WI38 (cell line): Measurements from ENCODE around the gene FIGNL2.

ENCODE experiments used
- H3K4me3 ChIP-seq: 2 replicates; pipeline ENCODE4 v1.5.1; 2011; ENCODE audit warnings: low read depth, mild to moderate bottlenecking, control low read depth, low read length
- TF ChIP-seq, protein P1 (sequence below): IDR thresholded peaks from 2 replicates; pipeline ENCODE4 v1.5.1; 2012; ENCODE audit warnings: low read depth, mild to moderate bottlenecking, control low read depth, low read length

The FIGNL2 gene

DNA sequence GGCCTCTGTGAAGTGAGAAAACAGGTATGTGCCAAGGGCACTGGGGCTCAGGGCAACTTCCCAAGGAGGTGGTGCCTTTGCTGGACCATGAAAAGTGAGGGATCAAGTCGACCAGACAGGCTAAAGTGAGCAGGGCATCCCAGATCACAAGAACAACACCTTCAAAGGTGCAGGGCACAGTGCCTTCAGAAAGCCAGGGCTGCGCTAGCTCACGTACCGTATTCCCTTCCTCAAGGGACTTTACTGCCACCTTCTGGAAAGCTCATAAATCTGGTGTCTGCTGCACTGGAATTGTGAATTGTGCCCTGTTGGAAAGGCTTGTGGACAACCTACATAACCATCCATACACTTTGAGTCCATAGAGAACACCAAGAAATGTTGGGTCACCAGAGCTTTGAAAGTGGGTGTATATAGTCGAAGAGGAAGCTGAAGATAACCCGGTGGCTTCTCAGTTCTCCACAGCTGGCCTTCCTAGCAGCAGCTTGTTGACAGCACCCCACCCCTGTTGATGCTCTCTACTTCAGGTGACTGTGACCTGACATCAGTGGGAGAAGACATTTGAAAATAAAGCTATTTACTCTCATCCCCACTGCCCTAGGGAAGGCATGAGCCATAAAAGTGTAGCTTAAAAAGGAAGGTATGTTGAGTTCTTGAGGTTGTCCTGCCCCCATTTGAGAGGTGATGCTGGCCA lies 24.5 kb downstream of the FIGNL2 start:
- TF ChIP-seq, protein P1, sequence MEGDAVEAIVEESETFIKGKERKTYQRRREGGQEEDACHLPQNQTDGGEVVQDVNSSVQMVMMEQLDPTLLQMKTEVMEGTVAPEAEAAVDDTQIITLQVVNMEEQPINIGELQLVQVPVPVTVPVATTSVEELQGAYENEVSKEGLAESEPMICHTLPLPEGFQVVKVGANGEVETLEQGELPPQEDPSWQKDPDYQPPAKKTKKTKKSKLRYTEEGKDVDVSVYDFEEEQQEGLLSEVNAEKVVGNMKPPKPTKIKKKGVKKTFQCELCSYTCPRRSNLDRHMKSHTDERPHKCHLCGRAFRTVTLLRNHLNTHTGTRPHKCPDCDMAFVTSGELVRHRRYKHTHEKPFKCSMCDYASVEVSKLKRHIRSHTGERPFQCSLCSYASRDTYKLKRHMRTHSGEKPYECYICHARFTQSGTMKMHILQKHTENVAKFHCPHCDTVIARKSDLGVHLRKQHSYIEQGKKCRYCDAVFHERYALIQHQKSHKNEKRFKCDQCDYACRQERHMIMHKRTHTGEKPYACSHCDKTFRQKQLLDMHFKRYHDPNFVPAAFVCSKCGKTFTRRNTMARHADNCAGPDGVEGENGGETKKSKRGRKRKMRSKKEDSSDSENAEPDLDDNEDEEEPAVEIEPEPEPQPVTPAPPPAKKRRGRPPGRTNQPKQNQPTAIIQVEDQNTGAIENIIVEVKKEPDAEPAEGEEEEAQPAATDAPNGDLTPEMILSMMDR = peak; percentile 45
- no peak overlapping the region for H3K4me3 ChIP-seq

DNA sequence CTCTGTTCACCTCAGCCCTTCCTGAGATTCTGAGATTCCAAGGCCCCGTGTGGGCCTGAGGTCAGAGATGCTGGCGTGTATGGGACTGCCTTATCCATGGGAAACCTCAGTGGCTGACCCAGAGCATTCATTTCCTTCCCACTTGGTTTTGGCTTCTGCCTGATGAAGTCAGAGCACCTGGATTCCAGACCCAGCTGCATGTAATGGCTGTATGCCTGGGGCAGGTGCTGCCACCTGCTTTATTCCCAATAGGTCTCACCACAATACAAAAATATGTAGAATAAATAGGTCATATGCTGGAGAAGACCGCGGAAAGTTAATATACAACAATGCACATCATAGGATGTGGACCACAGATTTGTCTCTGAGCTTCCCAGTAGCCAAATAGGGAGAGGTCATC lies 25.6 kb downstream of the FIGNL2 start:
- TF ChIP-seq, protein P1 = no peak
- no peak overlapping the region for H3K4me3 ChIP-seq

DNA sequence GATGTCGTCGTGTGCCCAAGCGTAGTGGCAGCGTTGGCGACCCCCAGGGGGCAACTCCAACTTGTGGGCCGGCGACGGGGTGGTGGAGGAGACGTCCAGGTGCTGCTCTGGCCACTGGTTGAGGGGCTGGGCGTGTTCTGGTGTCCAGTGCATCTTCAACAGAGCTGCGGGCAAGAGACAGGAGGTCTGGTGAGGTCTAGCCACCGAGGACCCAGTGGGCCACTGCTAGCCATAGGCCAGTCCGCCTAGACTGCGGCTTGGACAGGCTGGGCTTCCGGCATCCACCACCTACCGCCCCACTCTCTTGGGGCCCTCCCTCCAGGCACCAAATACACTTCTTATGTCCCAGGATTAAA lies 26.3 kb downstream of the FIGNL2 start:
- TF ChIP-seq, protein P1 = no peak

DNA sequence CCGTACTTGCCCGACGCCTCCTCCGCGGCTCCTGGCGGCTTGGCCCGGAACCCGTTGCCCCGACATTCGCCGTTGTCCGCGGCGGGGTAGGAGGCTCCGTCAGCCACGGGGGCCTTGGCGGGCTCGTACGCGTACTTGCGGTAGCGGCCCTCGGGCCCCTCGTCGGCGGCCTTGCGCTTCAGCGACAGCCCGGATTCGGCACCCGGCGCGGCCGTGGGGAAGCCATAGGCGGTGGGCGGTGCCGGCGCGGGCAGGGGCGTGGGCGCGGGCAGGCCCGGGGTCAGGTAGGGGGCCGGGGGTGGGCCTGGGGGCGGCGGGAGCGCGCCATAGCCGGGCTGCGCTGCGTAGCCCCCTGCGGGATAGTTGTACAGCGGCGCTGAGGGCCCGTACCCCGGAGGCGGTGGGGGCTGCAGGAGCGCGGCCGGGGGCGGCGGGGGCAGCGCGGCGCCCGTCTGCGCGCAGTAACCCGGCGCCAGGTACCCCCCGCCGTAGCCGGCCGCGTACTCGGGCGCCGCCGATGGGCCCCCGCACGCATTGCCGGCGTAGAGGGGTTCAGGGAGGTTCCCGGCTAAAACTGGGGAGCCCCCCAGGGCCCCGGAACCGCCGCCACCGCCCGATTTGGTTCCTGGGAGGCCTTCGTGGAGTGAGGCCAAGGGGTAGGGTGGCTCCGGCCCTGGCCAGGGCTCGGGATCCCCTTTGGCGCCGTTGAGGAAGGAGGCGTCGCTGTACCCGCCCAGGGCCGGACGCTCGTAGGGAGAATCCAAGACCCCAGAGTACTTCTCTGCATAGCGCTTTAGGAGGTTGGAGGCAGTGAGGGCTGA lies 26.9 kb downstream of the FIGNL2 start:
- peak overlapping the region; percentile 57 for H3K4me3 ChIP-seq
- TF ChIP-seq, protein P1 = no peak

More for the DNA sequence above, 26.3 kb downstream of the FIGNL2 start:
- no peak overlapping the region for H3K4me3 ChIP-seq

DNA sequence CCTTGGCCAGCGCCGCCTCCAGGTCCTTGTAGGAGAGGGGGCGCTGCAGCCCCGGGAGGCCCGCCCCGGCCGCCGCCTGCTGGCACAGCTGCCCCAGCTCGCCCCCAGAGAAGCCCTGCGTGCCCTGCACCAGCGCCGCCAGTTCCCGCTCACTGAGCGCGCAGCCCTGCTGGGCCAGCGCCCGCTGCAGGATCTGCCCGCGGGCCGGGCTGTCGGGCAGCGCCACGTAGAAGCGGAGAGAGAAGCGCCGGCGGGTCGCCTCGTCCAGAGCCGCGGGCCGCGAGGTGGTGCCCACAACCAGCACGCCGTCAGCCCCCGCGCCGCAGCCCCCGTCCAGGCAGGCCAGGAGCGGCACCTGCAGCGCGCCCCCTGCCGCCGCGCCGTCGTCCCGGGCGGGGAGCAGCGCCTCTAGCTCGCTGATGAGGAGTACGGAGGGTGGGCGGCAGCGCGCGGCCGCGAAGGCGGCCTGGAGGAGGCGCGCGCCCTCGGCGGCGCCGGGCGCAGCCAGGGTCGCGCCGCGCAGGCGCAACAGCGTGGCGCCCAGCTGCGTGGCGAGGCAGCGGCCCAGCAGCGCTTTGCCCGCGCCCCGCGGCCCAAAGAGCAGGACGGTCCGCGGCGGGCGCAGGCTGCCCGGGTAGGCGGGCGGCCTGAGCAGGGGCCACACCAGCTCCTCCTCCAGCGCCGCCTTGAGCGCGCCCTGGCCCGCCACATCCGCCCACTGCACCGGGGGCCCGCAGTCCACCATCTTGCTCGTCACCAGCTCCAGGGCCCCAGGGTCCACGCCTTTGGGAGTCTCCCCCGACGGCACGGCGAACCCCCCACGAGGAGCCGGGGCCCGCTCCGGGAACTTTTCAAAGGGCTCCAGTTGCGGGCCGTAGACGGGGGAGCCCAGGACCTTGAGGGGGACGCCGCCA lies 27.7 kb downstream of the FIGNL2 start:
- H3K4me3 ChIP-seq = peak overlapping the region; percentile 57
- TF ChIP-seq, protein P1 = no peak

DNA sequence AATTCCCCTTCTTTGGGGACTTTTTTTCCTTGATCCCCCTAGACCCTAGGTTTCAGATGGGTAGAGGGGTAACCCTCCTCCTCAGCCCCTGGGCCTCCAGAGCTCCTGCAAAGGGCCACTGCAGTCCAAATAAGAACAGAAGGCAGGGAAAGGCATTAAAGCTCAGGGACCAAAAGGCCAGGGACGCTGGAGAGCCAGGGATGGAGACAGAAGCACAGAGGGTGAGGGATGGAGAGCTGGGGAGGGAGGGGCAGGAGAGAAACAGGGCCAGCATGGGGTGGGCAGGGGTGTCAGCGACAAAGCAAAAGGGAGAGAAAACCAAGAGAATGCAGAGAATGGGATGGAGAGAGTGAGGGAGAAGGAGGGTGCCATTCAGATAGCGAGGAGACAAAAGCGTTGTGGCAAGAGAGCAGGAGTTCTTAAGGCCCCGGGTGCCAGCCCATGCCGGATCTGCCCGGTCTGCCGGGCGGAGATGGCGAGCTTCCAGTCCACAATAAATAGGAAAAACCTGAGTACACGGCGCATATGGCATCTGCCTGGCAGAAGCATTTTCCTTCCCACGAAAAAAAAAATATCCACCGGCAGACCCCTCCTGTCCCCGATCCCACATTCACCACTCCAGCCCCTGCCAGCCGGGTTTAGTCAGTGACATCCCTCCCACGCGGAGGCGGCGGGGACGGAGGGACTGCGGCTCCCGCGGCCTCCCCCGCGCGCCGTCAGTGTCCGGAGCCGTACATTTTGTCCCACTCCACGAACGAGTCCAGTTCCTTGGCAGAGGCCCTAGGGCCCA lies 28.6 kb downstream of the FIGNL2 start:
- TF ChIP-seq, protein P1 = no peak
- peak overlapping the region; percentile 45 for H3K4me3 ChIP-seq
